Measurements from ENCODE around the gene SYTL3. TPM values are rescaled to one million over a fixed set of nuclear protein-coding genes. Genes with fewer than 3 reads are reported as not detected.
A peak's percentile ranks its signal among the peaks of the same experiment; 100 is the strongest.

SYTL3 gene
- total RNA-seq, 1 donor from 2014 or later: 2.8 TPM

DNA sequence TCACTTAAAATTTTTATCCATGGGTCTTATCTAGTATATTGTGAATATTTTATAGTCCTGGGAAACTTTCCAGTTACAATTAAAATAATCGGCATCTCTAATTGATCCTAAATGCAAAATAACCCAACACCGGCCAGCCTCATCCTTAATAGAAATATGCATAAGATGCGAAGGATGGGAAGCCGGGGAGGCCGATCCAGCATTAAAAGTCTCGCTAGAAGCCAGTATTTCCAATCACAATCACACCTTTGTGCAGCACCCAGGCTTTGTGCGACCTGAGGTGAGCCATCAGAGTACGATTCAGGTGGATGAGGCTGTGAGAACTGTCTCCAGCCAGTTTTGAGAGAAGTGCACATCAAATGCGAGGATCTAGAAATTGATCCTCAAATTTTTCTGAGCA lies 104.0 kb downstream of the SYTL3 start:
- no peaks in the 10 kb centered on the region for H3K36me3 Mint-ChIP-seq (ENCODE audit: unreplicated experiment)
- DNase-seq: no peak

GRCh38 chr6:158754738-158755137 lies 104.9 kb downstream of the SYTL3 start:
- no peak for DNase-seq
- Mint-ChIP-seq H3K36me3 (ENCODE audit: unreplicated experiment) (no peaks in the 10 kb centered on the region), H3K4me3 (ENCODE audit: unreplicated experiment) (no peak overlapping the region), H3K27ac (ENCODE audit: unreplicated experiment) (peak overlapping the region; percentile 46), H3K27me3 (ENCODE audit: unreplicated experiment) (peaks cover 29% of the 10 kb centered on the region), H3K4me1 (ENCODE audit: low read depth, unreplicated experiment) (peaks cover 52% of the 10 kb centered on the region), H3K9me3 (ENCODE audit: unreplicated experiment) (peaks cover 45% of the 10 kb centered on the region)
- no peak for TF ChIP-seq CTCF (IDR thresholded peaks at IDR 0.05; ENCODE audit: partially characterized antibody, unreplicated experiment)

More for the DNA sequence above, 104.0 kb downstream of the SYTL3 start:
- peaks cover 37% of the 10 kb centered on the region for H3K9me3 Mint-ChIP-seq (ENCODE audit: unreplicated experiment)
- H3K4me3 Mint-ChIP-seq (ENCODE audit: unreplicated experiment): no peak overlapping the region
- no peak overlapping the region for H3K27ac Mint-ChIP-seq (ENCODE audit: unreplicated experiment)
- no peak for TF ChIP-seq CTCF (IDR thresholded peaks at IDR 0.05; ENCODE audit: partially characterized antibody, unreplicated experiment)
- H3K27me3 Mint-ChIP-seq (ENCODE audit: unreplicated experiment): peaks cover 26% of the 10 kb centered on the region
- peaks cover 50% of the 10 kb centered on the region for H3K4me1 Mint-ChIP-seq (ENCODE audit: low read depth, unreplicated experiment)

DNA sequence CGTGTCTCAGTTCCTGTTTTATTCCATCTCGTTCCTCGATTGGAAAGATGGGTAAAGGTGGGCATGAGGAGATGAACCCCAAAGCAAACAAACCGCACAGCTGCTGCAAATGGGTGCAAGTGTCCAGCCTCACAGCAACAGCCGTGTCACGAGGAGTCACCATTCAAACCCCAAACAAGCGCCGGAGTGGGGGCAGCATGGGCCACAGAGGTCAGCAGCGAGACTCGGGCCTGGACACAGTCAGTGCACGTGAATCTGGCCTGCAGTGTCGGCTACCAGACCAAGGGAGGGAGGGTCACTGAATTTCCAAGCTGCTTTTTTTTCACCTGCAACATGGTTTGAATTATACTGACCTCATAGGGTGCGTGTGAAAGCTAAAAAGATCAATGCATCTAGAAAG lies 105.8 kb downstream of the SYTL3 start:
- no peaks in the 10 kb centered on the region for H3K36me3 Mint-ChIP-seq (ENCODE audit: unreplicated experiment)
- no peak for DNase-seq

GRCh38 chr6:158756126-158756525 lies 106.3 kb downstream of the SYTL3 start:
- no peak for DNase-seq
- peaks cover 37% of the 10 kb centered on the region for H3K9me3 Mint-ChIP-seq (ENCODE audit: unreplicated experiment)
- peaks cover 24% of the 10 kb centered on the region for H3K27me3 Mint-ChIP-seq (ENCODE audit: unreplicated experiment)
- H3K27ac Mint-ChIP-seq (ENCODE audit: unreplicated experiment): peak overlapping the region; percentile 91
- no peak for TF ChIP-seq CTCF (IDR thresholded peaks at IDR 0.05; ENCODE audit: partially characterized antibody, unreplicated experiment)
- H3K4me3 Mint-ChIP-seq (ENCODE audit: unreplicated experiment): peak overlapping the region; percentile 42
- H3K36me3 Mint-ChIP-seq (ENCODE audit: unreplicated experiment): no peaks in the 10 kb centered on the region
- peaks cover 53% of the 10 kb centered on the region for H3K4me1 Mint-ChIP-seq (ENCODE audit: low read depth, unreplicated experiment)

More for the DNA sequence above, 105.8 kb downstream of the SYTL3 start:
- H3K4me1 Mint-ChIP-seq (ENCODE audit: low read depth, unreplicated experiment): peaks cover 54% of the 10 kb centered on the region
- no peak overlapping the region for H3K4me3 Mint-ChIP-seq (ENCODE audit: unreplicated experiment)
- H3K27me3 Mint-ChIP-seq (ENCODE audit: unreplicated experiment): peaks cover 27% of the 10 kb centered on the region
- TF ChIP-seq CTCF (IDR thresholded peaks at IDR 0.05; ENCODE audit: partially characterized antibody, unreplicated experiment): no peak
- peak overlapping the region; percentile 91 for H3K27ac Mint-ChIP-seq (ENCODE audit: unreplicated experiment)
- H3K9me3 Mint-ChIP-seq (ENCODE audit: unreplicated experiment): peaks cover 40% of the 10 kb centered on the region

GRCh38 chr6:158756977-158757752 lies 107.3 kb downstream of the SYTL3 start:
- TF ChIP-seq CTCF (IDR thresholded peaks at IDR 0.05; ENCODE audit: partially characterized antibody, unreplicated experiment): no peak
- Mint-ChIP-seq H3K4me3 (ENCODE audit: unreplicated experiment) (peak overlapping the region; percentile 75), H3K27ac (ENCODE audit: unreplicated experiment) (peak overlapping the region; percentile 99), H3K9me3 (ENCODE audit: unreplicated experiment) (peaks cover 34% of the 10 kb centered on the region), H3K27me3 (ENCODE audit: unreplicated experiment) (peaks cover 22% of the 10 kb centered on the region), H3K36me3 (ENCODE audit: unreplicated experiment) (no peaks in the 10 kb centered on the region), H3K4me1 (ENCODE audit: low read depth, unreplicated experiment) (peaks cover 47% of the 10 kb centered on the region)
- no peak for DNase-seq
